Testis (tissue), 3 donors: ENCODE data around the gene SYNPO. TPM values are rescaled to one million over a fixed set of nuclear protein-coding genes. Genes with fewer than 3 reads are reported as not detected.

Experiments
- DNase-seq: peaks from one replicate; pipeline ENCODE4 v3.0.0-alpha.2; 2019
- H3K27ac ChIP-seq, 2 donors: fragments of 200-600 bp; sonication (generic); one replicate each; pipeline ENCODE4 v1.5.1; 2019
- H3K27me3 ChIP-seq: fragments of 200-600 bp; sonication (generic); one replicate; pipeline ENCODE4 v1.5.1; 2019
- H3K36me3 ChIP-seq: fragments of 200-600 bp; sonication (generic); one replicate; pipeline ENCODE4 v1.5.1; 2017; ENCODE audit warnings: low read depth; ENCODE audit errors: missing control alignments
- H3K4me1 ChIP-seq: fragments of 200-600 bp; sonication (generic); one replicate; pipeline ENCODE4 v1.5.1; 2019
- H3K4me3 ChIP-seq, 2 donors: fragments of 200-600 bp; sonication (generic); one replicate each; pipeline ENCODE4 v1.5.1; 2017 to 2019
- H3K9me3 ChIP-seq: fragments of 200-600 bp; sonication (generic); one replicate; pipeline ENCODE4 v1.5.1; 2017
- CTCF ChIP-seq, 3 experiments: fragments of 450-650 bp in 2 of 3; fragments of 200-600 bp in 1 of 3; sonication (generic) in 1 of 3; IDR thresholded peaks; one replicate each; pipeline ENCODE4 v1.5.1; 2016 to 2019; ENCODE audit warnings: antibody characterized with exemption in 3 of 3, mild to moderate bottlenecking in 2 of 3, moderate library complexity in 1 of 3
- POLR2A ChIP-seq: fragments of 450-650 bp; IDR thresholded peaks from one replicate; pipeline ENCODE4 v1.6.1; 2017; ENCODE audit warnings: antibody characterized with exemption, mild to moderate bottlenecking, moderate library complexity
- WGBS, 2 donors: methylation state at CpG; one replicate each; pipeline ENCODE4 v1.1.5; 2018; 5-methylcytosine and 5-hydroxymethylcytosine counted together
- intact Hi-C: fragments of 100-400 bp; cut with DNase I; formaldehyde crosslinking; loops from one replicate; pipeline ENCODE4 v1.15.1; 2023; ENCODE audit warnings: low total_unique reads
- polyA plus RNA-seq: library from polyadenylated mRNA; stranded (reverse); fragments of 350-450 nt; fragmentation: Illumina TruSeq; extraction: RNeasy Lipid Tissue Mini Kit (QIAGEN cat#74804); gene quantifications from one replicate; pipeline ENCODE4 v1.2.3, GENCODE V29; 2014; ENCODE audit warnings: low read depth, low replicate concordance; ENCODE audit not compliant: insufficient read depth
- total RNA-seq, 2 donors: library from RNA; depleted of rRNA; stranded (reverse); fragments of >200 nt; gene quantifications; one replicate each; pipeline ENCODE4 v1.2.3, GENCODE V29; 2016

Gene SYNPO
- total and polyA plus RNA-seq, 3 donors from 2014 or later, result 49.1 to 53.2 (median 52.2) TPM

GRCh38 chr5:150692276-150692675, 51.8 kb downstream of the SYNPO start:
- intact Hi-C loops, result no loop called here
- no peak for DNase-seq
- H3K4me3 ChIP-seq, result no peak overlapping the region
- WGBS, 2 donors, result 90 to 94% methylated on average over 3 of the region's 3 CpGs
- no peaks in the 10 kb centered on the region for H3K36me3 ChIP-seq
- no peaks in the 10 kb centered on the region for H3K27me3 ChIP-seq
- no peak overlapping the region for H3K27ac ChIP-seq
- H3K4me1 ChIP-seq, result no peaks in the 10 kb centered on the region
- no peaks in the 10 kb centered on the region for H3K9me3 ChIP-seq
- TF ChIP-seq CTCF (IDR thresholded peaks at IDR 0.05) (no peak), POLR2A (no peak)

- H3K27ac ChIP-seq, result no peak overlapping the region
- H3K4me1 ChIP-seq, result no peaks in the 10 kb centered on the region
- no peaks in the 10 kb centered on the region for H3K27me3 ChIP-seq
- 67 to 76% methylated on average over 3 of the region's 3 CpGs for WGBS, 2 donors
- no peaks in the 10 kb centered on the region for H3K36me3 ChIP-seq
- H3K9me3 ChIP-seq, result no peaks in the 10 kb centered on the region
- DNase-seq, result no peak
- no peak overlapping the region for H3K4me3 ChIP-seq
- intact Hi-C loops, result no loop called here
- no peak for TF ChIP-seq POLR2A
- TF ChIP-seq CTCF (IDR thresholded peaks at IDR 0.05), result no peak
Observed at GRCh38 chr5:150694612-150695011, 54.2 kb downstream of the SYNPO start.

GRCh38 chr5:150700246-150700593, 59.8 kb downstream of the SYNPO start:
- Histone ChIP-seq H3K27ac (peak overlapping the region; percentile 97 to 98), H3K27me3 (no peaks in the 10 kb centered on the region), H3K9me3 (no peaks in the 10 kb centered on the region), H3K4me1 (no peaks in the 10 kb centered on the region), H3K36me3 (no peaks in the 10 kb centered on the region), H3K4me3 (peak overlapping the region; percentile 98 to 99)
- TF ChIP-seq POLR2A (no peak), CTCF (IDR thresholded peaks at IDR 0.05) (no peak)
- intact Hi-C loops, result no loop called here
- WGBS, 2 donors, result 1% methylated on average over 15 of the region's 15 CpGs
- DNase-seq, result no peak

- DNase-seq, result peak; percentile 97
- peak within 1 kb of the TSS; percentile 97 to 98 for H3K27ac ChIP-seq
- H3K9me3 ChIP-seq, result no peaks in the 10 kb centered on the region
- intact Hi-C loops, result no loop called here
- WGBS, 2 donors, result 0 to 1% methylated on average over 55 to 59 of the region's 59 CpGs
- H3K4me3 ChIP-seq, result peak within 1 kb of the TSS; percentile 98 to 99
- no peaks in the 10 kb centered on the region for H3K4me1 ChIP-seq
- peak; percentile 44 to 51 (median 49) for TF ChIP-seq CTCF (IDR thresholded peaks at IDR 0.05)
- peak; percentile 35 for TF ChIP-seq POLR2A
- no peaks in the 10 kb centered on the region for H3K36me3 ChIP-seq
- no peaks in the 10 kb centered on the region for H3K27me3 ChIP-seq
Observed at GRCh38 chr5:150700594-150701377, 60.3 kb downstream of the SYNPO start, which contains the start of gene RBM22. TSS of gene RBM22 (minus strand) at chr5:150701062. CDS start at chr5:150700985, 77 bp downstream.

GRCh38 chr5:150703762-150704161, 63.3 kb downstream of the SYNPO start:
- intact Hi-C loops, result no loop called here
- TF ChIP-seq POLR2A, result no peak
- no peak for TF ChIP-seq CTCF (IDR thresholded peaks at IDR 0.05)
- DNase-seq, result no peak

More at GRCh38 chr5:150703762-150704161, 63.3 kb downstream of the SYNPO start:
- Histone ChIP-seq H3K9me3 (no peaks in the 10 kb centered on the region), H3K27me3 (no peaks in the 10 kb centered on the region), H3K27ac (no peak overlapping the region), H3K4me3 (no peak overlapping the region), H3K4me1 (no peaks in the 10 kb centered on the region), H3K36me3 (no peaks in the 10 kb centered on the region)
- WGBS, 2 donors, result 87% methylated on average over 3 of the region's 3 CpGs
